Stimulated activated naive CD8-positive, alpha-beta T cell treated with anti-CD3 and anti-CD28 coated beads, Interleukin-15, Interleukin-2, amounts not matched to agents 100 ng/mL and 50 ng/mL, for 24 hours (primary cell): Measurements from ENCODE around the gene PTH2R.
"Not testable (repeated sequence)": the region's sequence is repeated elsewhere in the genome, so short reads cannot be mapped to it uniquely, and the experiment has no call there.

ENCODE experiments used
- H3K27ac Mint-ChIP-seq: one replicate; pipeline ENCODE4 v1.8.0; 2021; ENCODE audit warnings: mild to moderate bottlenecking, mixed read lengths
- H3K27me3 Mint-ChIP-seq: one replicate; pipeline ENCODE4 v1.8.0; 2021; ENCODE audit warnings: mixed read lengths
- H3K36me3 Mint-ChIP-seq: one replicate; pipeline ENCODE4 v1.8.0; 2021; ENCODE audit warnings: low read depth, mixed read lengths
- H3K4me1 Mint-ChIP-seq: one replicate; pipeline ENCODE4 v1.8.0; 2021; ENCODE audit warnings: low read depth, mixed read lengths
- H3K4me3 Mint-ChIP-seq: one replicate; pipeline ENCODE4 v1.8.0; 2021; ENCODE audit warnings: mild to moderate bottlenecking, mixed read lengths
- H3K9me3 Mint-ChIP-seq: one replicate; pipeline ENCODE4 v1.8.0; 2021; ENCODE audit warnings: mixed read lengths

PTH2R gene

GRCh38 chr2:208441951-208442350 lies 35.4 kb downstream of the PTH2R start:
- Mint-ChIP-seq H3K9me3 (no peaks in the 10 kb centered on the region), H3K4me3 (no peak overlapping the region), H3K36me3 (no peaks in the 10 kb centered on the region), H3K27ac (no peak overlapping the region), H3K4me1 (no peaks in the 10 kb centered on the region), H3K27me3 (peaks cover 3% of the 10 kb centered on the region)

GRCh38 chr2:208447447-208447846 lies 40.9 kb downstream of the PTH2R start:
- not testable (repeated sequence) for H3K4me3 Mint-ChIP-seq, H3K9me3 Mint-ChIP-seq, H3K4me1 Mint-ChIP-seq, H3K27me3 Mint-ChIP-seq, H3K27ac Mint-ChIP-seq, H3K36me3 Mint-ChIP-seq

DNA sequence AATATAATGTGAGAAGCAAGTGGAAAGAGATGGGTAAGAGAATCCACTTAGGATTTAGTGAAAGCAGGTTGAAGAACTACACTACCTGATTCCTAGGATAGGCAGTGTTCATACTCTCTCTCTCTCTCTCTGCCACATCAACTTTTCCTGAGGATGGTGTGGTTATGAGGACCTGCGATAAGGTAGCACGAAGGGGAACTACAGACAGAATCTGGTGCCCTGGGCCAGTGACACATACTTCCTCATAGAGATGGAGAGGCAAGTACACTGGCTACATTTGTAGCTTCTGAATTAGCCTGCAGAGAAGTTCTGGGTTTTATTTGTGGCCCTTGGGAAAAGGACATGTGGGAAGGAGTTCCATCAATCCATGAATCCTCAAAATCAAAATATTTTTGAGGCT lies 44.5 kb downstream of the PTH2R start:
- Mint-ChIP-seq H3K9me3 (no peaks in the 10 kb centered on the region), H3K27ac (no peak overlapping the region), H3K27me3 (peaks cover 3% of the 10 kb centered on the region), H3K36me3 (no peaks in the 10 kb centered on the region), H3K4me1 (no peaks in the 10 kb centered on the region), H3K4me3 (no peak overlapping the region)

DNA sequence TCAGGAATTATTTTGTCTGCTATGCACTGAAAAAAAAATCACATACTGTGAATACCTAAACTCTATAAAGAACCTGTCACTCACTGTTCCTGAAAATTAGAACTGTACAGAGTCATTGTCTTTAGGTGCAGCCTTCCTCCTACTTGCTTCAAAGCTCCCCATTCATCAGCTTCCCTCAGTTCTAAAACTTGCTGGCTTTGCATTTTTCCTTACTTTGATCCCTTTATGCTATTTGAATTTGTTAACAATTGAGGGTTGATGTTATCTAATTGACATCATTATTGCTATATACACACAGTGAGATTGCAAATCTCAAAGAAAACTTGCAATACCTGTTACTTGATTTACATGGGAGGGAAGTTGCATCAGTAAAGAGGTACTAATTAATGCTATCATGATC lies 48.3 kb downstream of the PTH2R start:
- Mint-ChIP-seq H3K27ac (no peak overlapping the region), H3K27me3 (peaks cover 8% of the 10 kb centered on the region), H3K9me3 (no peaks in the 10 kb centered on the region), H3K4me3 (no peak overlapping the region), H3K4me1 (no peaks in the 10 kb centered on the region), H3K36me3 (no peaks in the 10 kb centered on the region)

GRCh38 chr2:208463721-208464120 lies 57.1 kb downstream of the PTH2R start:
- Mint-ChIP-seq H3K4me1 (no peaks in the 10 kb centered on the region), H3K4me3 (no peak overlapping the region), H3K36me3 (no peaks in the 10 kb centered on the region), H3K9me3 (no peaks in the 10 kb centered on the region), H3K27me3 (peaks cover 6% of the 10 kb centered on the region), H3K27ac (no peak overlapping the region)

DNA sequence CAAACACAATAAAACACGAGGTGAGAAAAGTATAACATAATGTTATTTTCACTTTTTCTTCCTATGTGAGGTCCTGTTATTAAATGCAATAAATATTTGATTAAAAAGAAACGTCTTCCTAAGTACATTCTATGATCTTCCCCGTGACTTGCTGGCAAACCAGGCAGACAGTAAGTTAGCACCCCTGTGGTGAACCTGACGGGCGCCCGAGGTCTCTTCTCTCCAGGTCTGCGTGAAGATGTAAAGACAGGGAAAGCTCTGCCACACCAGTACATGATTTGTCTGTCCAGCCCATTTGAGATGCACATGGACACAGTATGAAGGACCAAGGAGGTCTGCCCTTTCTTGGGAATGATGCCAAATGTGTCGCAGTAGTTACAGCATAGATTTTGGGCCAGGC lies 57.6 kb downstream of the PTH2R start:
- no peak overlapping the region for H3K27ac Mint-ChIP-seq
- no peak overlapping the region for H3K4me3 Mint-ChIP-seq
- peaks cover 6% of the 10 kb centered on the region for H3K27me3 Mint-ChIP-seq
- no peaks in the 10 kb centered on the region for H3K9me3 Mint-ChIP-seq
- no peaks in the 10 kb centered on the region for H3K36me3 Mint-ChIP-seq
- H3K4me1 Mint-ChIP-seq, result no peaks in the 10 kb centered on the region

DNA sequence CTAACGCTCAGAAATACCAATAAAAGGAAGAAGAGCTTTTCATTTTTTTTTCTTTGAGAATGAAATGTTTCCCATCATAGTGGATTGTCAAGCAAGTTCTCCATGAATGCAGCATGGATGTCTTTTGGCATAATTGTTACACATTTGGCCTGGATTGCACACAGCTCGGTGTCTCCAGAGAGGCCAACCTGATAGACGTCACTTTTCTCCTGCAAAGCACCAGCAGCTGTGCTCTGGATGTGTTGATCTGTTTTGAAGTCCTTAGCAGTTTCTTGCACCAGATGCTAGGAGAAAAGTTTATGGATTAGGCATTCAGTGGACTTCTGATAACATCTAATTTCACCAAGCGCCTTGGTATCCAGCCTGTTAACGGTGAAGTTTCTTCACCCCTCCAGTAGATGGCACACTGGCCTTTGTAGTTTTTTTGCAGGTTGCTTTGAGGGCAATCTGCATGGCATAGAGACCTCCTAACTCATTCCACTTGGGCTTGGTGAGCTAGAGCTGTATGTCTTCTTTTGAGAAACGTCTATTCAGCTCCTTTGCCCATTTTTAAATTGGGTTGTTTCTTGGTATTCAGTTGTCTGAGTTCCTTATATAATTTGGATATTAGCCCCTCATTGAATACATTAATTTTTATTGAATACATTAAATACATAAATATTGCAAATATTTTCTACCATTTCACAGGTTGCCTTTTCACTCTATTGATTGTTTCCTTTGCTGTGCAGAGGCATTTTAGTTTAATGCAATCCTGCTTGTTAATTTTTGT lies 59.7 kb downstream of the PTH2R start:
- Mint-ChIP-seq H3K27me3 (peaks cover 6% of the 10 kb centered on the region), H3K9me3 (no peaks in the 10 kb centered on the region), H3K27ac (no peak overlapping the region), H3K4me1 (no peaks in the 10 kb centered on the region), H3K36me3 (no peaks in the 10 kb centered on the region), H3K4me3 (no peak overlapping the region)

DNA sequence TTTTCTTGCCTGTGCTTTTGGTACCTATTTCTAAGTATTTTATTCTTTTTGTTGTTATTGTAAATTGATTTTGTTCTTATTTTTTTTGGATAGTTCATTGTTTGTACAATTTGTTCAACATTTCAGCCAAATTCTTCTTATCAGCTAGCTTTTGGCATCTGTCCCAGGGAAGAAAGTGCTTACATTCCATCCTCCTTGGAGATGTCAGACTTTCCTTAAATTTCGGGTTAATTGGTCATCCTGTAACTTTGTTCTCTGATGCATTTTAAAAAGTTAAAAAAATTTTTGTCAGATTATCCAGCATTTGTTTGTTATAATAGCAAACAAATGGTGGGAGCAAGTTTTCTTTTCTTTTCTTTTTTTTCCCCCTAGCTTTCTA lies 60.3 kb downstream of the PTH2R start:
- no peak overlapping the region for H3K4me3 Mint-ChIP-seq
- peaks cover 6% of the 10 kb centered on the region for H3K27me3 Mint-ChIP-seq
- H3K9me3 Mint-ChIP-seq, result no peaks in the 10 kb centered on the region
- no peaks in the 10 kb centered on the region for H3K36me3 Mint-ChIP-seq
- no peak overlapping the region for H3K27ac Mint-ChIP-seq
- no peaks in the 10 kb centered on the region for H3K4me1 Mint-ChIP-seq

DNA sequence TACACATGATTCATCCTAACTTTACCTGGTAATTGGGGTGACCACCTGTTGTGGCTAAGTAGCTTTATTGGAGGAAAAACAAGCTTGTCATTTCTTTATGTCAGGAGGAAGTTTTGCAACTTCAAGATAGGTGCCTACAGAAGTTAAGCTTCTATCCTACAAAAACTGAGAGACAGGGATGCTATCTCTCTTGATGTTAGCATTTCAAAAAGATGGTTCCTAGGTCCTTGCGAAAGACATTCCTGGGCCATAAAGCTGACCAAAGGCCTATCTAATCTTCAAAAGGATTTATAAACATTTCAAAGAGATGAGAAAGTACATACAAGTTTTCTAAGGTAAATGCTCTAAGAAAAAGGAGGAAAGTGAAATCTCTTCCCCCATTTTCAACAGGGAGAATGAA lies 61.0 kb downstream of the PTH2R start:
- no peaks in the 10 kb centered on the region for H3K4me1 Mint-ChIP-seq
- H3K4me3 Mint-ChIP-seq, result no peak overlapping the region
- no peaks in the 10 kb centered on the region for H3K9me3 Mint-ChIP-seq
- no peak overlapping the region for H3K27ac Mint-ChIP-seq
- peaks cover 6% of the 10 kb centered on the region for H3K27me3 Mint-ChIP-seq
- H3K36me3 Mint-ChIP-seq, result no peaks in the 10 kb centered on the region

- Mint-ChIP-seq H3K27me3 (peaks cover 5% of the 10 kb centered on the region), H3K36me3 (no peaks in the 10 kb centered on the region), H3K27ac (no peak overlapping the region), H3K4me1 (no peaks in the 10 kb centered on the region), H3K9me3 (peaks cover 9% of the 10 kb centered on the region), H3K4me3 (no peak overlapping the region)
Measured at GRCh38 chr2:208477741-208478140, 71.1 kb downstream of the PTH2R start.

DNA sequence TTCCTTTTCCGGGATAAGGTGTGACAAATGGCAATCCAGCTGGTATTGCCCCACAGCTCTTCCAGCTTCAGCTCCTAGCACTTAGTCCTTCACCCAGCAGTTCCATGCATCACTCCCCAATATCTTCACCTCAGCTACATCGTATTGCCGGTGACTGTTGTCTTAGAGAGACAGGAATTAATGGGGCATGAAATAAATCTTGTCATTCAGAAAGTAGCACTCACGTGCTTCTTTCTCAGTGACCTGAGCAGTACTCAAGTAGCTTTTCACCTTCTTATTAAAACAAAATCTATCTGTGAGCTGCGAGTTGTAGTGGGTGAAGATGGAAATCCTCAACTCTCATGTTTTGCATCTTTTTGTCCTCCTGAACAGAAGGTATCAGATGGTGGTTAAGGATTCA lies 72.8 kb downstream of the PTH2R start:
- H3K27me3 Mint-ChIP-seq, result peaks cover 3% of the 10 kb centered on the region
- H3K27ac Mint-ChIP-seq, result no peak overlapping the region
- H3K4me3 Mint-ChIP-seq, result no peak overlapping the region
- peaks cover 11% of the 10 kb centered on the region for H3K9me3 Mint-ChIP-seq
- no peaks in the 10 kb centered on the region for H3K4me1 Mint-ChIP-seq
- H3K36me3 Mint-ChIP-seq, result no peaks in the 10 kb centered on the region

- not testable (repeated sequence) for H3K36me3 Mint-ChIP-seq, H3K4me3 Mint-ChIP-seq, H3K27me3 Mint-ChIP-seq, H3K4me1 Mint-ChIP-seq, H3K27ac Mint-ChIP-seq
- H3K9me3 Mint-ChIP-seq, result peaks cover 11% of the 10 kb centered on the region
Measured at GRCh38 chr2:208481945-208482344, 75.4 kb downstream of the PTH2R start.

GRCh38 chr2:208482453-208483015 lies 75.9 kb downstream of the PTH2R start:
- not testable (repeated sequence) for H3K36me3 Mint-ChIP-seq, H3K4me3 Mint-ChIP-seq, H3K4me1 Mint-ChIP-seq, H3K27me3 Mint-ChIP-seq, H3K27ac Mint-ChIP-seq
- peaks cover 11% of the 10 kb centered on the region for H3K9me3 Mint-ChIP-seq

DNA sequence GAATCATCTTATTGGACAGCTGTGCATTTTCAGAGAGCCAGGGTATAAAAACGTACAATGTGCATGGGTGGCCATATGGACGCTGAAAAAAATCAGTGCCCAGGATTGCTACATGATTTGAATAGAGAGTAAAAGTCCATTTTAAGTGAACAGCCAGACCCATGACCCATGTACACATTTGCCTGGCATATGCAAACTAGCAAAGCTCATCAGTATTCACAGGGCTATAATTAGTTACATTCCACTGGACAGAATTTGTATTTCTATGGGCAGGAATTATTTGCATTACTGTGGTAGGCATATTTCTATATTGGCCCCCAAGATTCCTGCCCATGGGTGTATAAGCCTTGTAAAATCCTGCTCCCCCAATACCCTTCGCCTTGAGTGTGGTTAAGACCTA lies 78.8 kb downstream of the PTH2R start:
- H3K27me3 Mint-ChIP-seq, result no peaks in the 10 kb centered on the region
- H3K4me3 Mint-ChIP-seq, result no peak overlapping the region
- H3K9me3 Mint-ChIP-seq, result peaks cover 11% of the 10 kb centered on the region
- H3K36me3 Mint-ChIP-seq, result no peaks in the 10 kb centered on the region
- H3K27ac Mint-ChIP-seq, result no peak overlapping the region
- H3K4me1 Mint-ChIP-seq, result no peaks in the 10 kb centered on the region

GRCh38 chr2:208488686-208489564 lies 82.3 kb downstream of the PTH2R start:
- no peak overlapping the region for H3K4me3 Mint-ChIP-seq
- H3K27ac Mint-ChIP-seq, result no peak overlapping the region
- no peaks in the 10 kb centered on the region for H3K4me1 Mint-ChIP-seq
- no peaks in the 10 kb centered on the region for H3K36me3 Mint-ChIP-seq
- H3K9me3 Mint-ChIP-seq, result no peaks in the 10 kb centered on the region
- H3K27me3 Mint-ChIP-seq, result no peaks in the 10 kb centered on the region
